PFSK-1 (cell line): ENCODE data around the gene ADGRL3.

ENCODE experiments used
- POLR2AphosphoS5 ChIP-seq: IDR thresholded peaks from 2 replicates; pipeline ENCODE4 v1.6.1; 2012; ENCODE audit warnings: low read depth, mild to moderate bottlenecking, control low read depth, low read length, moderate library complexity
- REST ChIP-seq, 2 experiments: IDR thresholded peaks; 2 replicates each; pipeline versions ENCODE4 v1.6.1 to v1.8.0; 2011 to 2012; ENCODE audit warnings: low read depth in 2 of 2, low read length in 2 of 2, control low read depth in 1 of 2, inconsistent platforms in 1 of 2, mild to moderate bottlenecking in 1 of 2, moderate library complexity in 1 of 2; ENCODE audit not compliant: insufficient read depth in 1 of 2

DNA sequence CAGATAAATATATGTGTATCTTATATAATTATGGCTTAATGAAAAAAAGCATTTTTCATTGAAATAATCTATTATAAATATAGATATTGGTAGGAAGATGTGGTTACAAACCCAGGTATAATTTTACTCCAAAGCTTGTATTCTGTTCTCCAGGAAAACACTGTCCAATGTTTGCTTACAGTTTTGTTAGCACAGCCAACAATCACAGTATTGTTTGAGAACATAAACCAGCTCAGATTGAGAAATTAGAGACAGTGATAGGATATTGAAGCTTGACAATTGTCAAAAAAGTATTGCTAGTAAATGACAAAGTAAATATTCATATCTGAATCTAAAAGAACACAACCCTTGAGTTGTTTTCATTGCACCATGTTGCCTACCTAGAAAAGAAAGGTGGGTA, 228.8 kb downstream of the ADGRL3 start:
- TF ChIP-seq POLR2AphosphoS5, result no peak
- no peak for TF ChIP-seq REST (IDR thresholded peaks at IDR 0.05; ENCODE audit: insufficient read depth in 1 of 2, low read depth in 2 of 2, low read length in 2 of 2)
